ENCODE measurements around the gene CD22.
"Not testable (repeated sequence)": the region's sequence is repeated elsewhere in the genome, so short reads cannot be mapped to it uniquely, and the experiment has no call there.

The CD22 gene

DNA sequence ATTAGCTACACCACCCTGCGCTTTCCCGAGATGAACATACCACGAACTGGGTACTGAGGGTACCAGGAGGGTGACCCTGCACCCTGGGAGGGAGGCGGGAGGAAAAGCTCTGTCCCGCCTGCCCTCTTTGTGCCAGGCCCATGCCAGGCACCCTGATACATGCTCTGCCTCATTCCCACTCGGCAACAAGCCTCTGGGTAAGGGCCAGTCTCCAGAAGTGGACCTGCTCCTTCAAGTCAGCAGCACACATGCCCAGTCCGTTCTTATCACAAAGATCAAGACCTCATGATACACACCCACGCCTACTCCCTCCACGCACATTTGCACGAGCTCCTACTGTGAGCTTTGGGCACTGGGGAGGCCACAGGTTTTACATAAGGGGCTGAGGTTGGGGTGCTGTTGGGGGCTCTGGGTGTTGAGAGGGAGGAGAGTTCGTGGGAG, 16.7 kb downstream of the CD22 start:
- no peak for DNase-seq

DNA sequence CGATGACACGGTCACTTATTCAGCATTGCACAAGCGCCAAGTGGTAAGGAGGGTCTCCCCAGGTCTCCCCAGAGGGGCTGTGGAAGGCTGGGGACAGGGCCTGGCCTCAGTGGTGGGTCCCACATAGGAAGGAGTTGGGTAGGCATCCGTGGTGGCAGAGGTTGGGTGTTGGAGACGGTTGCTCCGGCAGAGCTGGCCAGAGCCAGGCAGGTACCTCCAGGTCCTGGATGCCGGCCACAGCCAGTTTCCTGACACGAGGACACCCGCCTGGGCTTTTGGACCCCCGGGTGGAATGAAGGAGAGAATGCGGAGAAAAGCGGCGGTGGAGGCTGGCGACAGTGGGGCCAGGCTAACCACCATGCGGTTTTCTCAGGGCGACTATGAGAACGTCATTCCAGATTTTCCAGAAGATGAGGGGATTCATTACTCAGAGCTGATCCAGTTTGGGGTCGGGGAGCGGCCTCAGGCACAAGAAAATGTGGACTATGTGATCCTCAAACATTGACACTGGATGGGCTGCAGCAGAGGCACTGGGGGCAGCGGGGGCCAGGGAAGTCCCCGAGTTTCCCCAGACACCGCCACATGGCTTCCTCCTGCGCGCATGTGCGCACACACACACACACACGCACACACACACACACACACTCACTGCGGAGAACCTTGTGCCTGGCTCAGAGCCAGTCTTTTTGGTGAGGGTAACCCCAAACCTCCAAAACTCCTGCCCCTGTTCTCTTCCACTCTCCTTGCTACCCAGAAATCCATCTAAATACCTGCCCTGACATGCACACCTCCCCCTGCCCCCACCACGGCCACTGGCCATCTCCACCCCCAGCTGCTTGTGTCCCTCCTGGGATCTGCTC, 17.4 kb downstream of the CD22 start:
- DNase-seq: no peak

DNA sequence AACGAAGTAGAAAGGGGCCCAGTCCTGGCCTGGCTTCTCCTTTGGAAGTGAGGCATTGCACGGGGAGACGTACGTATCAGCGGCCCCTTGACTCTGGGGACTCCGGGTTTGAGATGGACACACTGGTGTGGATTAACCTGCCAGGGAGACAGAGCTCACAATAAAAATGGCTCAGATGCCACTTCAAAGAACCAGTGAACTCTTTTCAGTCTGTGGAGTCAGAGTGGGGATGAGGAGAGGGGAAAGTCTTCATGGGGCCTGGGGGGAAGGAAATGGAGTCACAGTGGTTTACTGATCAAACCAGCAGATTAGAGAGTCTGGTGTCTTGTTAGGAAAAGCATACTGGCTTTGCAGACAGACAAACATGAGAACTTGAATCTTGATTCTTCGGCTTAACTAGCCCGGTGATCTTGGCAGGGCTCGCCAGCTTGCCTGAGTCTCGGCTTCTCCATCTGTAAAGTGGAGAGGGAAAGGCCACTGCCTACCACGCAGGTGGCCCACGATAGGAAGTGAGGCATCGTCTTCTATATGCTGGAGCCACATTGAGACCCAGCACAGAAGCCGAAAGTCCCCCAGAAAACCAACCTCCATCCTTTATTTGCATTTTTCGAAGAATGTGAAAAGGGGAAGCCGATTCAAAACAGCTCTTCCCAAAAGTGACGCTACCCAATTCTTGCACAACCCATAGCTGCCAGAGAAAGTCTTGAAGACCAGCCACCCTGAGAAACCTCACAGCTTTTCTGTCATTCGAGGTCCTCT, 18.4 kb downstream of the CD22 start, which contains the start of gene FFAR1:
Gene FFAR1, plus strand, starts transcription at position 732 of the 759 bp plus-strand sequence. CDS start 3,650 bp downstream, outside the sequence.
- no peak for DNase-seq

GRCh38 chr19:35347930-35348298, 18.9 kb downstream of the CD22 start:
- DNase-seq: no peak

DNA sequence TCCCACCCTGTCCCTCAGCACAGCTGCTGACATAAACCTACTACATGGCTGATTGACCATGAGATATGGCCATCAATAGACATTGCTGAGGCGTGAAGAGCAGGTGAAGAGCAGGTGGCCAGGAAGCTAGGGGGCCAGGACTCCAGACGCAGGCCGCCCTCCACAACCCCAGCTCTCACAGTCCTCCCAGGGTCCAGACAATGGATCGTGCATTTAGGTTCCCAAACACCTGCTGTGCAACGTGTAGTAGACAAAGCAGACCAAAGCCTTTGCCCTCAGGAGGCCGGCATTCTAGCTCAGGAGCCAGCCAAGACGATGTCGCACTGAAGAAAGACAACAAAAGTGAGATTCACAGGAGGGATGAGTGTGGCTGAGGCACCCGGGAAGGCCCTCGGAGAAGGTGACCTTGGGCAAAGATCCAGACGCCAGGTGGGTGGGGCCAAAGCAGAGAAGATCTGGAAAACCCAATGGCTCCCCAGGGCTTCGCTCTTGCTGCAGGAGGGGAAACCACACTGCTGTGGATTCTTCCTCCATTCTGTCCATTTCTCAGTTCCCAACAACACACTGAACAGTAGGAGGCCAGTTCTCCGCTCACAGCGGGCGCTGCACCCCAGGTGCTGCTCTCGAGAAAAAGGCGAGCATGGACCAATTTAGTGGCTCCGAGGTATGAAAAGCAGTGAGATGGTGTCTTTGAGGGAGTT, 20.1 kb downstream of the CD22 start:
- peak; percentile 11 for DNase-seq

- DNase-seq: no peak
Measured at GRCh38 chr19:35349614-35350521, 20.9 kb downstream of the CD22 start.

GRCh38 chr19:35350591-35350990, 21.6 kb downstream of the CD22 start:
- DNase-seq: no peak

- no peak for DNase-seq
Measured at GRCh38 chr19:35351411-35352176, 22.6 kb downstream of the CD22 start.

DNA sequence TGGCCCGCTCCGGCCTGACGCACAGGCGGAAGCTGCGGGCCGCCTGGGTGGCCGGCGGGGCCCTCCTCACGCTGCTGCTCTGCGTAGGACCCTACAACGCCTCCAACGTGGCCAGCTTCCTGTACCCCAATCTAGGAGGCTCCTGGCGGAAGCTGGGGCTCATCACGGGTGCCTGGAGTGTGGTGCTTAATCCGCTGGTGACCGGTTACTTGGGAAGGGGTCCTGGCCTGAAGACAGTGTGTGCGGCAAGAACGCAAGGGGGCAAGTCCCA, 23.1 kb downstream of the CD22 start:
- no peak for DNase-seq

- DNase-seq: peak; percentile 75
Measured at GRCh38 chr19:35352448-35353304, 23.7 kb downstream of the CD22 start.

GRCh38 chr19:35353635-35354034, 24.6 kb downstream of the CD22 start:
- no peak for DNase-seq

- DNase-seq: no peak
Measured at GRCh38 chr19:35354898-35355297, 25.9 kb downstream of the CD22 start.

- DNase-seq: no peak
Measured at GRCh38 chr19:35355791-35356460, 26.9 kb downstream of the CD22 start.

- no peak for DNase-seq
Measured at GRCh38 chr19:35357867-35358573, 29.0 kb downstream of the CD22 start, which contains the start of gene FFAR3. Gene FFAR3 (plus strand): TSS chr19:35358460. CDS start chr19:35358891, 431 bp downstream.

DNA sequence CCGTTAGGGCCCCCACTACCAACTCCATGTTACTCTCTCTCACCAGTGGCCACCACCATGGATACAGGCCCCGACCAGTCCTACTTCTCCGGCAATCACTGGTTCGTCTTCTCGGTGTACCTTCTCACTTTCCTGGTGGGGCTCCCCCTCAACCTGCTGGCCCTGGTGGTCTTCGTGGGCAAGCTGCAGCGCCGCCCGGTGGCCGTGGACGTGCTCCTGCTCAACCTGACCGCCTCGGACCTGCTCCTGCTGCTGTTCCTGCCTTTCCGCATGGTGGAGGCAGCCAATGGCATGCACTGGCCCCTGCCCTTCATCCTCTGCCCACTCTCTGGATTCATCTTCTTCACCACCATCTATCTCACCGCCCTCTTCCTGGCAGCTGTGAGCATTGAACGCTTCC, 29.8 kb downstream of the CD22 start:
- DNase-seq: not testable (repeated sequence)

GRCh38 chr19:35359395-35359794, 30.4 kb downstream of the CD22 start:
- DNase-seq: not testable (repeated sequence)

DNA sequence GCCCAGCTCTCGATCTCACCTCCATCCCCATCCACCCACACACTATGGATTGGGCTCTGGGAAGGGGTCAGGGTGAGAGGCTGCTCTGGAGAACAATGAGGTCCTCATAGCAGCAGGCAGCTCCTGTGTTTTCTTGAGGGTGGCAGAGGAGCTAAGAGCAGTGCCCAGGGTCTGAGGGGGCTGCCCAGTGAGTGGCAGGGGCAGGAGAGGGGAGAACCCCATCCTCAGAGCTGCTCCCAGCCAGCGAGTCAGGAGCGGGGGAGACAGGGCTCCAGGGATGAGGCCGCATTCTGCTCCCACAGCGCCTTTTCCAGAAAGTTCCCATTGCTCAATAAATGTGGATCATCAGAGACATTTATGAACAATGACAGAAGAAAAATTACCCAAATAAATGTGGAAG, 31.1 kb downstream of the CD22 start:
- not testable (repeated sequence) for DNase-seq

- no peak for DNase-seq
Measured at GRCh38 chr19:35360880-35361420, 32.0 kb downstream of the CD22 start.

All from NCI-H69 (cell line).